PFSK-1 (cell line): ENCODE results near the gene STIP1.

ENCODE experiments used
- REST ChIP-seq, 2 experiments: IDR thresholded peaks; 2 replicates each; pipeline versions ENCODE4 v1.6.1 to v1.8.0; 2011 to 2012; ENCODE audit warnings: low read depth in 2 of 2, low read length in 2 of 2, control low read depth in 1 of 2, inconsistent platforms in 1 of 2, mild to moderate bottlenecking in 1 of 2, moderate library complexity in 1 of 2; ENCODE audit not compliant: insufficient read depth in 1 of 2
- TAF1 ChIP-seq: IDR thresholded peaks from 2 replicates; pipeline ENCODE4 v1.6.1; 2012; ENCODE audit warnings: low read length, control low read depth, borderline replicate concordance; ENCODE audit not compliant: insufficient read depth

- no peak for TF ChIP-seq REST (IDR thresholded peaks at IDR 0.05; ENCODE audit: insufficient read depth in 1 of 2, low read depth in 2 of 2, low read length in 2 of 2)
- TF ChIP-seq TAF1 = no peak
Observed at GRCh38 chr11:64208086-64208795, 22.3 kb downstream of the STIP1 start.
